Measurements from ENCODE around the gene ASB10.

The ASB10 gene

GRCh38 chr7:151178831-151179230 is 8.2 kb downstream of the ASB10 start:
- no peak overlapping the region for H2AK5ac ChIP-seq (ENCODE audit: low read depth, low read length)
- H2BK12ac ChIP-seq (ENCODE audit: low read length) = no peak overlapping the region
- H3K27me3 ChIP-seq (ENCODE audit: control insufficient read depth in 3 of 3, insufficient read depth in 3 of 3, low read depth in 1 of 3, low read length in 3 of 3) = peaks cover 2 to 52% (median 15%) of the 10 kb centered on the region in 3 experiments
- peaks cover 0 to 4% of the 10 kb centered on the region in 2 donors for H3K9me3 ChIP-seq (replicated peaks in 1 of 2; ENCODE audit: control insufficient read depth in 2 of 2, insufficient read depth in 1 of 2, low read depth in 1 of 2, low read length in 2 of 2)
- DNase-seq (ENCODE audit: low spot score) = no peak
- no peak overlapping the region for H2BK15ac ChIP-seq (ENCODE audit: low read length)
- no peak overlapping the region for H4K8ac ChIP-seq (ENCODE audit: low read depth, low read length)
- H3K4me2 ChIP-seq (ENCODE audit: insufficient read depth, low read length, poor library complexity, severe bottlenecking) = no peak overlapping the region
- no peak overlapping the region for H3K18ac ChIP-seq (ENCODE audit: low read length)
- no peak overlapping the region for H3K9ac ChIP-seq (ENCODE audit: low read depth, low read length, poor library complexity)
- no peaks in the 10 kb centered on the region for H3K36me3 ChIP-seq (replicated peaks in 1 of 2; ENCODE audit: control insufficient read depth in 2 of 2, insufficient read depth in 2 of 2, low read length in 2 of 2)
- no peak overlapping the region for H2BK5ac ChIP-seq (ENCODE audit: low read length)
- no peak overlapping the region for H2BK120ac ChIP-seq (ENCODE audit: low read depth, low read length)
- H3K27ac ChIP-seq (replicated peaks; ENCODE audit: low read length) = no peak overlapping the region
- H4K91ac ChIP-seq (ENCODE audit: low read depth, low read length, poor library complexity) = no peak overlapping the region
- no peak overlapping the region for H3K23ac ChIP-seq (ENCODE audit: low read depth, low read length, poor library complexity)
- H3K14ac ChIP-seq (ENCODE audit: low read length) = no peak overlapping the region
- no peak overlapping the region for H3K4me3 ChIP-seq (ENCODE audit: low read length in 2 of 2)
- no peak overlapping the region for H2AFZ ChIP-seq (ENCODE audit: low read length)
- no CpG with 5 or more reads among the region's 2 CpGs for WGBS, 2 donors (ENCODE audit: extremely low coverage in 2 of 2, insufficient read length in 2 of 2, insufficient replicate concordance in 1 of 2)
- H3K4me1 ChIP-seq (ENCODE audit: control insufficient read depth in 2 of 2, insufficient read depth in 1 of 2, low read depth in 1 of 2, low read length in 2 of 2) = peaks cover 0 to 3% of the 10 kb centered on the region in 2 donors
- no peaks in the 10 kb centered on the region for H3K79me1 ChIP-seq (ENCODE audit: low read depth, low read length)
- no peak overlapping the region for H3K4ac ChIP-seq (ENCODE audit: low read length)

- whole genome bisulfite sequencing, 2 donors (ENCODE audit: extremely low coverage in 2 of 2, insufficient read length in 2 of 2, insufficient replicate concordance in 1 of 2) = no CpG with 5 or more reads among the region's 9 CpGs
- no peak overlapping the region for H2AFZ ChIP-seq (ENCODE audit: low read length)
- no peak for DNase-seq (ENCODE audit: low spot score)
- H3K27ac ChIP-seq (replicated peaks; ENCODE audit: low read length) = no peak overlapping the region
- H4K91ac ChIP-seq (ENCODE audit: low read depth, low read length, poor library complexity) = no peak overlapping the region
- H3K79me1 ChIP-seq (ENCODE audit: low read depth, low read length) = no peaks in the 10 kb centered on the region
- H3K4me3 ChIP-seq (ENCODE audit: low read length in 2 of 2) = no peak overlapping the region
- no peak overlapping the region for H2BK12ac ChIP-seq (ENCODE audit: low read length)
- peak overlapping the region; percentile 62 for H3K18ac ChIP-seq (ENCODE audit: low read length)
- no peak overlapping the region for H3K23ac ChIP-seq (ENCODE audit: low read depth, low read length, poor library complexity)
- H2BK120ac ChIP-seq (ENCODE audit: low read depth, low read length) = no peak overlapping the region
- peaks cover 0 to 9% of the 10 kb centered on the region in 2 donors for H3K9me3 ChIP-seq (replicated peaks in 1 of 2; ENCODE audit: control insufficient read depth in 2 of 2, insufficient read depth in 1 of 2, low read depth in 1 of 2, low read length in 2 of 2)
- H4K8ac ChIP-seq (ENCODE audit: low read depth, low read length) = no peak overlapping the region
- no peak overlapping the region for H3K9ac ChIP-seq (ENCODE audit: low read depth, low read length, poor library complexity)
- no peak overlapping the region for H3K4me2 ChIP-seq (ENCODE audit: insufficient read depth, low read length, poor library complexity, severe bottlenecking)
- H3K4me1 ChIP-seq (ENCODE audit: control insufficient read depth in 2 of 2, insufficient read depth in 1 of 2, low read depth in 1 of 2, low read length in 2 of 2) = peaks cover 0 to 3% of the 10 kb centered on the region in 2 donors
- no peak overlapping the region for H2AK5ac ChIP-seq (ENCODE audit: low read depth, low read length)
- no peaks in the 10 kb centered on the region for H3K36me3 ChIP-seq (replicated peaks in 1 of 2; ENCODE audit: control insufficient read depth in 2 of 2, insufficient read depth in 2 of 2, low read length in 2 of 2)
- H3K14ac ChIP-seq (ENCODE audit: low read length) = no peak overlapping the region
- no peak overlapping the region for H2BK15ac ChIP-seq (ENCODE audit: low read length)
- H2BK5ac ChIP-seq (ENCODE audit: low read length) = no peak overlapping the region
- peaks cover 2 to 52% (median 16%) of the 10 kb centered on the region in 3 experiments for H3K27me3 ChIP-seq (ENCODE audit: control insufficient read depth in 3 of 3, insufficient read depth in 3 of 3, low read depth in 1 of 3, low read length in 3 of 3)
- no peak overlapping the region for H3K4ac ChIP-seq (ENCODE audit: low read length)
Observed at GRCh38 chr7:151178236-151178635, 8.8 kb downstream of the ASB10 start.

- Histone ChIP-seq H2AFZ (ENCODE audit: low read length) (no peak overlapping the region), H3K18ac (ENCODE audit: low read length) (no peak overlapping the region), H3K23ac (ENCODE audit: low read depth, low read length, poor library complexity) (no peak overlapping the region), H3K4ac (ENCODE audit: low read length) (no peak overlapping the region), H3K27ac (replicated peaks; ENCODE audit: low read length) (no peak overlapping the region), H3K4me3 (ENCODE audit: low read length in 2 of 2) (no peak overlapping the region), H4K91ac (ENCODE audit: low read depth, low read length, poor library complexity) (no peak overlapping the region), H3K36me3 (replicated peaks in 1 of 2; ENCODE audit: control insufficient read depth in 2 of 2, insufficient read depth in 2 of 2, low read length in 2 of 2) (no peaks in the 10 kb centered on the region), H3K4me1 (ENCODE audit: control insufficient read depth in 2 of 2, insufficient read depth in 1 of 2, low read depth in 1 of 2, low read length in 2 of 2) (peaks cover 0 to 3% of the 10 kb centered on the region in 2 donors), H3K27me3 (ENCODE audit: control insufficient read depth in 3 of 3, insufficient read depth in 3 of 3, low read depth in 1 of 3, low read length in 3 of 3) (peaks cover 2 to 48% (median 19%) of the 10 kb centered on the region in 3 experiments), H2AK5ac (ENCODE audit: low read depth, low read length) (no peak overlapping the region), H2BK15ac (ENCODE audit: low read length) (no peak overlapping the region), H2BK5ac (ENCODE audit: low read length) (no peak overlapping the region), H2BK120ac (ENCODE audit: low read depth, low read length) (no peak overlapping the region), H3K9ac (ENCODE audit: low read depth, low read length, poor library complexity) (no peak overlapping the region), H4K8ac (ENCODE audit: low read depth, low read length) (no peak overlapping the region), H3K9me3 (replicated peaks in 1 of 2; ENCODE audit: control insufficient read depth in 2 of 2, insufficient read depth in 1 of 2, low read depth in 1 of 2, low read length in 2 of 2) (peaks cover 0 to 12% of the 10 kb centered on the region in 2 donors), H2BK12ac (ENCODE audit: low read length) (no peak overlapping the region), H3K79me1 (ENCODE audit: low read depth, low read length) (no peaks in the 10 kb centered on the region), H3K14ac (ENCODE audit: low read length) (no peak overlapping the region), H3K4me2 (ENCODE audit: insufficient read depth, low read length, poor library complexity, severe bottlenecking) (no peak overlapping the region)
- WGBS, 2 donors (ENCODE audit: extremely low coverage in 2 of 2, insufficient read length in 2 of 2, insufficient replicate concordance in 1 of 2) = no CpG with 5 or more reads among the region's 1 CpG
- no peak for DNase-seq (ENCODE audit: low spot score)
Observed at GRCh38 chr7:151177310-151177709, 9.7 kb downstream of the ASB10 start.

GRCh38 chr7:151176401-151176800 is 10.6 kb downstream of the ASB10 start:
- no peak overlapping the region for H2BK12ac ChIP-seq (ENCODE audit: low read length)
- H3K18ac ChIP-seq (ENCODE audit: low read length) = no peak overlapping the region
- H3K4me2 ChIP-seq (ENCODE audit: insufficient read depth, low read length, poor library complexity, severe bottlenecking) = no peak overlapping the region
- H2BK120ac ChIP-seq (ENCODE audit: low read depth, low read length) = no peak overlapping the region
- H3K79me1 ChIP-seq (ENCODE audit: low read depth, low read length) = no peaks in the 10 kb centered on the region
- no peak overlapping the region for H2BK15ac ChIP-seq (ENCODE audit: low read length)
- H3K36me3 ChIP-seq (replicated peaks in 1 of 2; ENCODE audit: control insufficient read depth in 2 of 2, insufficient read depth in 2 of 2, low read length in 2 of 2) = no peaks in the 10 kb centered on the region
- no peak for DNase-seq (ENCODE audit: low spot score)
- H4K8ac ChIP-seq (ENCODE audit: low read depth, low read length) = no peak overlapping the region
- H2AFZ ChIP-seq (ENCODE audit: low read length) = no peak overlapping the region
- H3K27me3 ChIP-seq (ENCODE audit: control insufficient read depth in 3 of 3, insufficient read depth in 3 of 3, low read depth in 1 of 3, low read length in 3 of 3) = peaks cover 2 to 50% (median 19%) of the 10 kb centered on the region in 3 experiments
- H2BK5ac ChIP-seq (ENCODE audit: low read length) = no peak overlapping the region
- peaks cover 0 to 3% of the 10 kb centered on the region in 2 donors for H3K4me1 ChIP-seq (ENCODE audit: control insufficient read depth in 2 of 2, insufficient read depth in 1 of 2, low read depth in 1 of 2, low read length in 2 of 2)
- H3K23ac ChIP-seq (ENCODE audit: low read depth, low read length, poor library complexity) = no peak overlapping the region
- H3K14ac ChIP-seq (ENCODE audit: low read length) = no peak overlapping the region
- WGBS, 2 donors (ENCODE audit: extremely low coverage in 2 of 2, insufficient read length in 2 of 2, insufficient replicate concordance in 1 of 2) = no CpG with 5 or more reads among the region's 9 CpGs
- no peak overlapping the region for H3K4ac ChIP-seq (ENCODE audit: low read length)
- no peak overlapping the region for H3K27ac ChIP-seq (replicated peaks; ENCODE audit: low read length)
- H3K9me3 ChIP-seq (replicated peaks in 1 of 2; ENCODE audit: control insufficient read depth in 2 of 2, insufficient read depth in 1 of 2, low read depth in 1 of 2, low read length in 2 of 2) = peaks cover 0 to 12% of the 10 kb centered on the region in 2 donors
- no peak overlapping the region for H2AK5ac ChIP-seq (ENCODE audit: low read depth, low read length)
- H3K4me3 ChIP-seq (ENCODE audit: low read length in 2 of 2) = no peak overlapping the region
- no peak overlapping the region for H3K9ac ChIP-seq (ENCODE audit: low read depth, low read length, poor library complexity)
- no peak overlapping the region for H4K91ac ChIP-seq (ENCODE audit: low read depth, low read length, poor library complexity)
